ENCODE measurements around the gene PFKFB2.

The PFKFB2 gene

DNA sequence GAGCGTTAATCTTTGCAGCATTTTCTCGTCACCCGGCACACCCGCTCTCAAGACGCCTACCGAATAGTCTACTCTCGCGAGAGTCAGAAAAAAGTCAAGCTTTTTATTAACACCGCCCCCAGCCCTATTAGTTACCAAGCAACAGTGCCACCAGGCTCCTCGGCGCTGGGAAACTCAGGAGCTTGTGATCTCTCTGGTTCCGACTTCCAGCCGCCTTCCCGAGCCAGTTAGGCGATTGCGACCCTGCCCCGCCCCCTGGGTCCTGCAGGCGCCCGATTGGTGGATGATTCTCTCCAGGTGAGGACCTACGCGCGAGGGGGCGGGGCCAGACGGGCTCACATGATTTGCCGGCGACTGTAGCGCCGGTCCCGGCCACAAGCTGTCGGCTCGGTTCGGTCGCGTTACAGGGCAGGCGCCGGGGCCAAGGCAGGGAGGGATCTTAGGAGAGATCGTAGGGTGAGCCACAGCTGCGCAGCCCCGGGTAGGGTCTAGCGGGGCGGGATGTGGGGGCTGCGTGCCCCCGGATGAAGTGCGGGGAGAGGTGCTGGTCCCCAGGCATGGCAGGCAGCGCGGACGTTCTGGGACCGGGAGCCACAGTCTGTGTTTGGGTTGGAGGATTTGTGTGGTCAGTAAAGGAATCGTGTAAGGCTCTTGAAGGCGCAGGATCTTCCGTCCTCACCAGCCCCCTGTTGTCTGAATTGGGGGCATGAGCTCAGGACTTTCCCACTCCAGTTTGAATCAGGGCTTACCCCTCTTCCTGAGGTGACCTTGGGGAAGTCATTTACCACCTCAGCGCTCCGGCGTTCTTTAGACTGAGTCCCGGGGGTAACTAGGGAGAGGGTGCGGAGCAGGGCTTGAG lies at the start of gene PFKFB2:
Gene PFKFB2, plus strand, starts transcription at position 365 of the 859 bp plus-strand sequence. CDS start 1,443 bp downstream, outside the sequence.
- peak; percentile 91 for DNase-seq (ENCODE audit: low read depth)

DNA sequence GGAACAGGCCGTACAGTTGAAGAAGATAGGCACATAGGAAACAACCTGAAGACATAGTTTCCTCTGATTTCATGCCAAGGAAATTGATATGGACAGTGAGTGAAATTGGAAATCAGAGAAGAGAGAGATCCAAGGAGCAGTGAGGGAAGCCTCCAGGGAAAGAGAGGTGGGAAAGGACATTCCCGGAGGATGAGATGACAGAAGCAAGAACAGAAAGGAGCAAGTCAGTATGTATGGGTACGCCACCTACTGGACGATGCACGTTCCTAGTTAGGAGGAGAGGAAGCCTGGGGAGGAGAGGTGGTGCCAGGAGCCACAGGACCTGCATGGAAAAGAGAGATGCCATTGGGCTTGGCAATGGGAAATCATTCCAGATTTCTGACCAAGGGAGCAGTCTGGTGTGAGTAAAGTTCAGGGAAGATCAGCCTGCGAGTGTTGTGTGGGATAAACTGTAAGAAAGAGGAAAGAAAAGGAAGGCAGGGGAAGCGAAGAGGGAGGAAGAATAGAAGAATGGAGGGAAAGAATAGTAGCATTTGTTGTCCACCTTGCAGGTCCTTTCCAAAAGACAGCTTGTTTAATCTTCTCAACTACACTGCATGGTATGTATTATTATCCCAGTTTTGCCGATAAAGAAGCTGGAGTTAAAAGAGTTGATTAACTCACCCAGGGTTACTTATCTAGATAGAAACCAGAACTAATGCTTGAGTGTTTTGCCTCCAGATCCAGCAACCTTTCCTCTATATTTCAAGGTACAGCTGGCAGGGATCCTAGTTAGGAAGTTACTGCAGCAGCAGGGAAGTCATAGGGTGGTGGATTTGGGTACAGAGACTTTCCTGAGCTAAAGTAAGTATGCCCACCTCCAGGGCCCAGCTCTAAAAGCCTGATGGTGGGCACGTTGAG lies 47.9 kb upstream of the PFKFB2 start:
- DNase-seq (ENCODE audit: low read depth) = peak; percentile 10

DNA sequence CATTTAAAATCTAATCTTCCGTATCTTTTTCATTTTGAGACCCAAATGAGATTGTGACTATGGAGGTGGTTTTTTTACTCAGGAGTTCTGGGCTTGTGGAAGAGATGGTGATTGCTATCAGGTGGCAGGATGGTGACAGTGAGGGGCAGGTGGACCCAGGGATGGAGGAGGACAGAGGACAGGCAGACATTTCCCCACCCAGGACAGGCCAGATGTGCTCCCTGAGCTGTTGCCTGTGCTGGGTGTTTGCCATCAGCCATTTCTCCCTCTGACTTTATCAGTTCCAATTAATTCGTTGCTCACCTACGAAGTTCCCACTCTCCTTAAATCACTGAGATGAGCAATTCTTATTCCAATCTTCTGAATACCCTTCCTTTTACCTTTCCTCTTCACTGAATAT lies 47.0 kb upstream of the PFKFB2 start:
- no peak for DNase-seq (ENCODE audit: low read depth)

DNA sequence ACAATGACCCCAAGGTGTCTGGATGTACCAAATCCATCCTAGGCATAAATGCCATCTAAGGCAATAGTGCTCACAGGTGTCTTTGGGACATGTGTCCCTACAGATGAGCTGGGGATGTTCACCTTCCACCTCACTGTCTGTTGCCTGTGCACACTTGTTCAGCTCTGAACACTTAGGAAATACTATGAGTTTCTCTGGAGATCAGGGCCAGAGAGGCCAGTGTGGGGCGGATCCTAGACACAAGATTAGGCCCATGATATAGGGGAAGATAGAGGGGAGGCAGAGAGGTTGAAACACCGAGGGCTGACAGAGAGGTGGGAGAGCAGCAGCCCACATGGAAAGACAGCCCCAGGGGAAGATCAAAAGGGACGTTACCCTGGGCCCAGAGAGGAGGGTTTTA lies 46.2 kb upstream of the PFKFB2 start:
- DNase-seq (ENCODE audit: low read depth) = no peak

DNA sequence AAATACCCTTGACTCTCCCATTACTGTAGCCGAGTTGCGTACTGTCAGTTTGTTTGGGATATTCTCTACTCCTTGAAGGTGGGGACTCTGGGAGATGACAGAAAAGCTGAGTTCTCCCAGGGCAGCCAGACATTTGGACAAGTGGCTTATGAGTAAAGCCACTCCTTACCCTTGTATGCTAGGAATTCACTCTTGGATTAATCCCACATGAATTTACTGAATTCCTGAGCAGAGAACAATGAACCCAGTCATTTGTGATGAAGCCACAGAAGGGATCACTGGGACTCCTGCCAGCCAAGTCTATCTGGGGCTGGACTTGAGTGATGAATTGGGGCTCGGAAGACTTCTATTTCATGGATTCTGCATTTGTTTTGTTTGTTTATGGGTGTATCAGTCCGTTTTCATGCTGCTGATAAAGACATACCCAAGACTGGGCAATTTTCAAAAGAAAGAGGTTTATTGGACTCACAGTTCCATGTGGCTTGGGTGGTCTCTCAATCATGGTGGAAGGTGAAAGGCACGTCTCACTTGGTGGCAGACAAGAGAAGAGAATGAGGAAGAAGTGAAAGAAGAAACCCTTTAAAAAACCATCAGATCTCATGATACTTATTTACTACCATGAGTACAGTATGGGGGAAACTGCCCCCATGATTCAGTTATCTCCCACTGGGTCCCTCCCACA lies 45.6 kb upstream of the PFKFB2 start:
- DNase-seq (ENCODE audit: low read depth) = no peak

DNA sequence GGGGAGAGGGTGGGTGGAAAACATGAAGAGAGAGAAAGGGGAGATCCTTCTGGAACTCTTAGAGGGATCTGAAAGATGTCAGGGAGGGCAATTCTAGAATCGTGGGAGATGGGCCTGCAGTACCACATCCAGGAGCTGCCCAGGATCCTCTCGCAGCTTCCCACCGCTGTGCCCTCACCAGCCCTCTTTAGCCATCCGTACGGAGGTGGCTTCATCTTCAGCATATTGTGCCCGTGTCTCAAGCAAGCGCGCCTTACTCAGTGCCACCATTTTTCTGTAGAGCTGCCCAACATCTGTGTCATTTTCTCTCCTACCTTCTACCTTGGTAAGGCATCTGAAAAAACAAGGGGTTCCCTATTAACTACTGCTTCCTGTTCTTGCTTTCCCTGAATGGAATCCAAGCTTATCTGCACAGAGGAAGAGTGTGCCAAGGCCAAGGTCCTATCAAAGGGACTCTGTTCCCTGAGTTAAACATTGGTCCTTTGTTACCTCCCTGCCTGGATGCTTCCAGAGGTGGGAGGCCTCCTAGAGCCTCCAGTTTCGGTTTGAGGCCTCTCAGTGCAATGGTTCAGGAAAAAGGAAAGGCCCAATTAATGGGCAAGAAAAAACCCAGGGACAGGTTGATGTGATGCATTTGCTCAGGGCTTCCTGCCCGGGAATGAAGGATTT lies 43.8 kb upstream of the PFKFB2 start:
- no peak for DNase-seq (ENCODE audit: low read depth)

DNA sequence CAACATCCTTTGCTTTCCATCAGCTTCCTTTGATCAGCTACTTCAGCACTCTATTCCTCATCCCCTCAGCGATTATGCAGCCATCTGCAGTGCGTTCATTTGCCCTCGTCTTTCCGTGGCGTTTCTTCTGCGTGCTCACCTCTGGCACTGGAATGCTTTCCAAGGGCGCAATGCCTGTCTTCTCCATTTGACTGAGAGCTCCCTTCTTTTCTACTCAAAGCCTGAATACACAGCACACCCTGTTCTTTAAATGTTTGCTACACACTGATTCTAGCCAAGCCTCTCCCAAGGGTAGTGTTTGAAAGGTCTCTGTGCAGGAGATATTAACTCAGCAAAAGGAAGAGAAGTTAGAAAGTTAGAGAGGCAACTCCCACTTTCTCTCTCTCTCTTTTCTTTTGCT lies 43.1 kb upstream of the PFKFB2 start:
- no peak for DNase-seq (ENCODE audit: low read depth)

DNA sequence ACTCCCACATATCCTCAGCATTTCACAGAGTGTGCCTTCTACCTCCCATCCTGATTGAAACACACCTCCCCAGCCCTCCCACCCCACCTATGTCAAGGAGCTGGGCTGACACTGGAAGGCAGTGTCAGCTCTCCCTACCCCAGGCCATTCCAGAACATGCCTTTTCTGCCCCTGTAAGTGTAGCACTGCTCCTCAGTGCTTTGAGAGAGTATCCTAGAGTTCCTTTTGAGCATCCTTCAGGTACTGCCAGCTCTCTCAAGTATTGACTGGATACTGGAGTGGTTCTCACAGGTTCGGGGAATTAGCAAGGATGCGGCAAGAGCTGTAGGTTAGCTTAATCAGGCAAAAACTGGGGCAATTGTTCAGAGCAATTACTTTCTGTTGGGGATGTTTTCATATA lies 42.3 kb upstream of the PFKFB2 start:
- no peak for DNase-seq (ENCODE audit: low read depth)

DNA sequence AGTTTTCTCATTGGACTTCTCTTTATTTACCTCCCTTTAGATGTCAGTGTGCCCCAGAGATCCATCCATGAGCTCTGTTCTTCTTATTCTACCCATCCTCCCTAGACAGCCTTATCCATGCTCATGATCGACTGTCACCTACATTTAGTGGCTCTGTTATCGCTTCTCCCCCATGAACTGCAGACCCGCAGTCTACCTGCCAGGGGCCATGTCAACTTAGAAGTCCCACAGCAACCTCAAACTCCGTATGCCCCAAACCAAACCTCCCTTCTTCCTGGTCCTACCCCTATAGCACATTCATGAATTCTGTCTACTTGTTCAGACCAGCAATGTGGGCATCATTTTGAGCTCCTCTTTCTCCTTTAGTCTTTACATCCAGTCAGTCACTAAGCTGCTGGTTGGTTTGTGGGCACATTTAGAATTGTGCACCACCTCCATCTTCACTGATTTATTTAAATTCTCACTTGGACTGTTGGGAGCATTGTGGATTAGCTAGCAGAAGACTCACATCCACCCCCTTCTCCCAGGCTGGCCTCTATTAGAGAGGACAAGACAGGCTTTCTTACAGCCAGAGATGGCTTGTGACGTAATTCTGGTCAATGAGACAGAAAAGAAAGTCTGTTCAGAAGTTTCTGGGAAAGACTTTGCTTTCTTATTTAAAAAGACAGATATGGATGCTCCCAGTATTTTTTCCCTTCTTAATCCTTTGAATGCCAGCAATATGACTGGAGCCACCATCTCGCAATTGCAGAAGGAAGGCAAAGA lies 39.6 kb upstream of the PFKFB2 start:
- DNase-seq (ENCODE audit: low read depth) = no peak

DNA sequence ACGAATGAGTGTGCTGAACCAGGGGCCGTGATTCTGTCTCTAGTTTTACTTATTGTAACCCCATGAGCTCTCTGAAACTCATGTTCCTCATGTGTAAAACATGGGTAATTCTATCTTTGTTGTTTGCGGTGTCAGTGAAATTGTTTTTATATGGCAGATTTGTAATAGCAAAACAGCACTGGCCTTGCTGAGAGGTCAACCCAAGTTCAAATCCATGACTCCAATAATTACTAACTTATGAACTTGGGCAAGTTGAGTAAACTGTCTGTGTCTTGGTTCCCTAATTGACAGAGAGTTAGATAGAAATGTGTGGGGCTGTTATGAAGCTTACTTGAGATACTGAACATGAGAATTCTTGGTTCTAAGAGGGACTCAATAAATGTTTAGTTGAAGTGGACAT lies 38.3 kb upstream of the PFKFB2 start:
- DNase-seq (ENCODE audit: low read depth) = no peak

DNA sequence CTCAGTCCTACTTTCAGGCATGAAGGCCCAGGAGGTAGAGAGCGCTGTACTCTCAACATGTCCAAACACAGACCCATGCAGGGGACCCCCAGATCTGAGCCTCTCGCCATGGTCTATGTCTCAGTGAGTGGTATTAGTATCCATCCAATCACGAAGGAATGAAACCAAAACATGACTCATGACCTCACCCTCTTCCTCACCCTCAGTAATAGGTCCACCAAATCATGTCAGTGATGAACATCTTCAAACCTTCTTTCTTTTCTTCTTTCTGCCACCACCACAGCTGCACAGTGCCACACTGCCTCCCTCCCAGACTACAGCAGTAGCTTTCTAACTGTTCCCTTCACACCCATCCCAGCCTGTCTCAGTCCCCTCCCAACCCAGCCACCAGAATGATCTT lies 37.3 kb upstream of the PFKFB2 start:
- DNase-seq (ENCODE audit: low read depth) = no peak

DNA sequence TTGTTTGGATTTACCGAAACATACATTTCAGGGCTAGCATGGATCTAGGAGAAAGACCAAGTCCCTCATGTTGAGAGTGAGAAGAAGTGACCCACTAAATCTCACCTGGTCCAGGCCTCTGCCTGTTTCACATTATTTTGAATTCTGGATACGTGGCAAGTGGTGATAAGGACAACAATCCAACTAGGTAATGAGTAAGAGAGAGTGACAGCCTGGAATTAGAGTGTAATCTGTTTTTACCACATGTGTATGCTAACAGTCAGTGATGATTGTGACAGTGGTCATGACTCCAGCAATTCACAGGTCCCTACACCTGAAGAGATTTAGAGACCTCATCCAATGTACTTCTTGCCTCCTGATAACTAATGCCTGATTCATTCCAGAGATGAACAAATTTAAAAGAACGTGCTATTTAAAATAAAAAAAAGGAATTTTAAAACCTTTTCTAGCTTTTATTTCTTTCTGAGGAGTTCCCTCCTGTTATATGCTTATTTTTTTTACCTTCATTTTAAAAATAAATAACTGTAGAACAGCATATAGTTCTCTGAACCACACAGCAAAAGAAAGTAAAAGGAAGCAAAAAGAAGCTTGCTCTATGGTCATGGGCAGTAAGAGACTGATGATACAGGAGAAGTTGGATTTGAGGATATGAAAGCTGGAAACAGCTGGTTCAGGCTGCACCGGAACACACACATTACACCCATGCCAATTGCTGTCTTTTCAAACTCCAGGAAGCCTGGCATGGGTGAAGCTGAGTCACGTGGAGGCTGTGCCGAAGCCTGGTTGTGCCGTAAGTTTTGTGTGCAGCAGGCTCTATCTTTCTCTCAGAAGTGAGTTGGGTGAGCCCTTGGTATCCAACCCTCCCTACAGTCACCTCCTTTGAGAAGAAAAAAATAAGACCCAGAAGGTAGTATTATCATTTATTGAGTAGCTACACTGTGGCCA lies 35.2 kb upstream of the PFKFB2 start:
- DNase-seq (ENCODE audit: low read depth) = no peak

DNA sequence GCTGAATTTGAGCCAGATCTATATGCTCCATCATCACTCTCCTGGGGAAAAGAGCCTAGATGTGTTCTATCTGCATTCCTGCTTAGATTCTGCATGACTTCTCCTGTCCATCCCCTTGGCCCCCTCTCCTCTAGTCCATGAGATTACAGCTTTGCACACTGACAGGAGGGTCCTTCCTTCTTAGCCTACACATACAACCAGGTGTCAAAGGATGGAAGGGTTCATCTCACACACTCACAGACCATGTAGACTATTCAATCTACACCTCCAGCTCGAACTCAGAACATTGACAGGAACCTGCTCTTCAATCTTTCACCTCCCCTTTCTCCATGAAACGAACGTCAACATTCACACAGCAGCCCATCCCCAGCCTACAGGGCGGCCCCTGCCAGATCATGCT lies 34.4 kb upstream of the PFKFB2 start:
- no peak for DNase-seq (ENCODE audit: low read depth)

DNA sequence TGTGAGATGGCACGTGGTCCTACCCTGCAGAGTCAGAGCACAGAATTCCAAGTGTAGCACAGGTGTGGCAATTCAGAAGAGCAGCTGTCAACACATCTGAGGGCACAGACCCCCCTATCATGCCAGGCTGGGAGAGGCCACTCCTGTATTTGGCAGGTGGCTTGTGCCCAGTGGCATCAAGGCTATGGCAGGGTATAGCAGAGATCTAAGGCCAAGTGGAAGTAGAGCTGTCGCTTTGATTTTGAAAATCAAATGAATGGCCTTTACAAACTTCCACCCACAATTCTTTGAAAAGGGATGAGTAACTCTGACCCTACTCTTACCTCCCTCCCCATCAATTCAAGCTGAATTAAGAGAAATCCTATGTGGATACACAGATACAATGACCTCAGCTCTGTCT lies 33.9 kb upstream of the PFKFB2 start:
- DNase-seq (ENCODE audit: low read depth) = no peak

DNA sequence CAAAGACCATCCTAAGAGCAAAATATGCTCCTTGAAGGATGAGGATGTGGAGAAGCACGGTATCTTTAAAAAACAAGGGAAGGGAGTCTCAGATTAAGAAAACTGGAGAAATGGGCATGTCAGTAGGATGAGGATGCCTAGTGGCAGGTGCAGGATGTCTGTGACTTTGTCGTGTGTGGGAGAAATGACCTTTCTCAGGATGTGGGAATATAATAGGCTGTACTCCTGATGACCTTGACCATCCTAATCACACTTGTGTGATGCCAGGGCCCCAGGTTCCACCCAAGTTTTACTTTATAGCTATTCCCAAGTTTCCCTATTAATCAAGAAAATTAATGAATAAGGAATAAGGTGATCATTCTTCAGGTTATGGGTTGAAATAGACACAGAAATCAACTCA lies 33.4 kb upstream of the PFKFB2 start:
- no peak for DNase-seq (ENCODE audit: low read depth)

DNA sequence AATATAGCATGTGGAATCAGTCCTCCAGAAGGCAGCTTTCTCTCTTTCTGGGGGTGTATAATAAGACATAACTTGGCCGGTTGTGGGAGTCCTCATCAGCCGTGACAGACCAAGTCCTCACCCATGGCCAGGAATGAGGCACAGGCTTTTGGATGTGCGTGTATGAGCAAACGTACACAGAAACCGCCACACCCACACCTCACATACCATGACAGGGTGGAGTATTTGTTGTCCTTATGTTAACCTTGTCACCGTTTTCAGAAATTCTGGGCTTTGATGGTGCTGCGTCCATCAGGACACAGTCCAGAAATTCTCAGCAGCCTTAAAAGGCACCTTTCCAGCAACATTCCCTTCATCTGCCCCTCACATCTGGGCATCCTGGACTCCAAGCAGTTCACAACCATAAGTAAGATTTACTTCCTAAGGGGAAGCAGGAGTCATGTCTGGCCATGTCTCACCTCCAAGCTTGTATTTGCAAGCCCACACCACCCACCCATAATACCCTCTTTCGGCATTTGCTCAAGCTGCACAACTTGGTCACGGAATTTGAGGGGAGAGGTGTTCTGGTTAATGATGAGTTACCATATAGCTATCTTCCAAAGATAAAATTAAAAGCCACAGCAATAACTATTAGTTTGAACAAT lies 32.9 kb upstream of the PFKFB2 start:
- DNase-seq (ENCODE audit: low read depth) = no peak

DNA sequence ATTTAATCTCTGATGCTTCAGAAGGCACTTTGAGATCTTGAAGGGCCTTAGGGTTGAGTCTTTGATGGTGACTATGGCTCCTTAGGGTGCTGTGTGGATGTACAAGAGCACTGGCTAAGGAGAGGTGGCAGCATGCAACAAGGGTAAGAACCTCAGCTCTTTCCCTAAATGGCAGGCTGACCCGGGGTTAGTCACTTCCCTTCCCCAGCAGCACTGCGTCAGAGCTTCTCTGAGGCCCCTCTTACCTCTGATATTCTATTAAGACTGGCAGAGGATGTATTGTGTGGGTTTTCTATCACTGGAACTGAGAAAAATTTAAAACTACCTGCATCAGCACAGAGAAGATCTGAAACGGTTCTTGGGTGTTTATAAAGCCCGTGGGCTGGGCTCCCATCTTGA lies 32.4 kb upstream of the PFKFB2 start:
- DNase-seq (ENCODE audit: low read depth) = no peak

DNA sequence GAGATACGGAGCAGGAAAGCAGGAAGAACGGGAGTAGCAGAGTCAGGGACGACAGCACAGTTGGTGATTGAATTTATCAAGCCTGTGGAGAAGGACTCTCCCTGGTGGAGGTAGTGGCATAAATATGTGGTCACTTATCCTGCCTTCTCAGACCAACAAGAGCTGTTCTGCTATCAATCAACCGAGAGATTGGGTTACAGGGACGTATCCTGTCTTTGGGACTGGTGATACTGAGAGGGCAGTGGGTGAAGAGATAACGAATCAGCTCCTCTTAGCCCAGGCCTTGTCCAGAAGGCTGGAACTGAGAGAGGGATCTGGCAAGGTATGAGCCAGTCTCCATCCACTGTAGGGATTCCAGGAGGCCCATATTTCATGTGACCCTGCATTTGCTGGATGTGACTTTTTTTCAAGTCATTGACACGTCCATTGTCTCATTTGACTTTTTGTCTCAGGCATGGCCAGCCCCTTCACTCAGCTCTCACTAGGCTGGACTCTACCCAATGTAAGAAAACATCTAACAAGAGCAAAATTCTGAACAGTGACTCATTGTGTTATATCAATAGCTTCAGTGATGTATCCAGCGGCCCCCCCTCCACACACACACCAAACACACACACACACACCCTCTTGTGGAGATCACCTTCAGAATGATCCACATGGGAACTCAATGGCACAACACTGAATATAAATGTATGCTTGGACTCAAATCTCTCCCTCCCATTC lies 31.8 kb upstream of the PFKFB2 start:
- no peak for DNase-seq (ENCODE audit: low read depth)

Measured in activated T-cell treated with anti-CD3 and anti-CD28 coated beads for 48 hours (primary cell).